MM.1S (cell line): ENCODE results near the gene MYRFL.

Experiments used
- CTCF ChIP-seq: fragments of 300-600 bp; sonication (generic); IDR thresholded peaks from 2 replicates; pipeline ENCODE4 v1.5.1; 2016; ENCODE audit warnings: antibody characterized with exemption, low read length, mixed read lengths
- EZH2 ChIP-seq: fragments of 300-600 bp; sonication (generic); optimal IDR thresholded peaks from 2 replicates; pipeline ENCODE3; 2017; ENCODE audit warnings: low read depth, mild to moderate bottlenecking, antibody characterized with exemption, low read length, mixed read lengths

GRCh38 chr12:69936214-69936731, 111.2 kb downstream of the MYRFL start:
- TF ChIP-seq CTCF, result no peak
- TF ChIP-seq EZH2, result no peak
